Femur (tissue), 1 donor: ENCODE results near the gene C1orf35.

ENCODE experiments used
- DNase-seq: peaks from one replicate; pipeline ENCODE4 v3.0.0-alpha.2; 2017

Gene C1orf35

GRCh38 chr1:228062812-228063211 lies 40.3 kb downstream of the C1orf35 start:
- no peak for DNase-seq

- peak; percentile 12 for DNase-seq
Measured at GRCh38 chr1:228062085-228062791, 40.9 kb downstream of the C1orf35 start.

GRCh38 chr1:228061411-228062084 lies 41.6 kb downstream of the C1orf35 start:
- DNase-seq: peak; percentile 12

GRCh38 chr1:228060458-228061190 lies 42.5 kb downstream of the C1orf35 start:
- DNase-seq: peak; percentile 38

GRCh38 chr1:228059634-228060457 lies 43.3 kb downstream of the C1orf35 start:
- DNase-seq: peak; percentile 37

- DNase-seq: peak; percentile 15
Measured at GRCh38 chr1:228058949-228059633, 44.0 kb downstream of the C1orf35 start.

- peak; percentile 7 for DNase-seq
Measured at GRCh38 chr1:228058172-228058948, 44.8 kb downstream of the C1orf35 start.
